ENCODE results near the gene HPCA. TPM values are rescaled to one million over a fixed set of nuclear protein-coding genes. Genes with fewer than 3 reads are reported as not detected.

HPCA gene
- total RNA-seq, 2 experiments from 2014 or later, result not detected

DNA sequence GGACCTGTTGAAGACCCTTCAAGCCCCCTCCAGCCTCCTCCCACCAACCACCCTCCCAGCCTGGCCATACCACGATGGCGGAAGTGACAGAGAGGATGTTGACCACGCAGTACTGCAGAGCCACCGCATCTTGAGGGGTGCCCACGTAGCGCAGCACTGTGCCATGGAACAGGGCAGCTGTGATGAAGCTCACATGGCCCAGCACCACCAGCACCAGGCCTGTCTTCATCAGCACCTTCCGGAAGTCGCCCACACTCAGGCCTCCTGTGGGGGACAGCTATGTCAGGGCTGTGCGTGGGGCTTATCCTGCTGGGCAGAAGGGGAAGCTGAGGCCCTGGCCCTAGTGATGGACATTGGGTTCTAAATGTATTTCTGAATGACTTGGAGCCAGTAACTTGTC is 11.8 kb downstream of the HPCA start:
- H3K4me3 Mint-ChIP-seq, result no peak overlapping the region
- no peaks in the 10 kb centered on the region for H3K36me3 Mint-ChIP-seq (ENCODE audit: low read depth)
- peaks cover 10% of the 10 kb centered on the region for H3K4me1 Mint-ChIP-seq (ENCODE audit: low read depth)
- Histone ChIP-seq H3K27ac (ENCODE audit: low read depth in 1 of 2, low read length in 2 of 2) (no peak overlapping the region), H3K27me3 (ENCODE audit: control insufficient read depth in 1 of 2, insufficient read depth in 2 of 2, low read length in 2 of 2) (peaks cover 39 to 70% of the 10 kb centered on the region in 2 experiments), H3K4me1 (ENCODE audit: insufficient read depth, low read length) (peaks cover 22% of the 10 kb centered on the region), H3K9me3 (ENCODE audit: control insufficient read depth in 1 of 2, insufficient read depth in 1 of 2, low read length in 2 of 2) (peaks cover 0 to 16% of the 10 kb centered on the region in 2 experiments), H3K4me3 (ENCODE audit: low read length) (no peak overlapping the region), H3K36me3 (ENCODE audit: insufficient read depth, low read length) (no peaks in the 10 kb centered on the region)
- no peak overlapping the region for H3K27ac Mint-ChIP-seq
- H3K27me3 Mint-ChIP-seq, result peaks cover 87% of the 10 kb centered on the region
- TF ChIP-seq, protein P1, sequence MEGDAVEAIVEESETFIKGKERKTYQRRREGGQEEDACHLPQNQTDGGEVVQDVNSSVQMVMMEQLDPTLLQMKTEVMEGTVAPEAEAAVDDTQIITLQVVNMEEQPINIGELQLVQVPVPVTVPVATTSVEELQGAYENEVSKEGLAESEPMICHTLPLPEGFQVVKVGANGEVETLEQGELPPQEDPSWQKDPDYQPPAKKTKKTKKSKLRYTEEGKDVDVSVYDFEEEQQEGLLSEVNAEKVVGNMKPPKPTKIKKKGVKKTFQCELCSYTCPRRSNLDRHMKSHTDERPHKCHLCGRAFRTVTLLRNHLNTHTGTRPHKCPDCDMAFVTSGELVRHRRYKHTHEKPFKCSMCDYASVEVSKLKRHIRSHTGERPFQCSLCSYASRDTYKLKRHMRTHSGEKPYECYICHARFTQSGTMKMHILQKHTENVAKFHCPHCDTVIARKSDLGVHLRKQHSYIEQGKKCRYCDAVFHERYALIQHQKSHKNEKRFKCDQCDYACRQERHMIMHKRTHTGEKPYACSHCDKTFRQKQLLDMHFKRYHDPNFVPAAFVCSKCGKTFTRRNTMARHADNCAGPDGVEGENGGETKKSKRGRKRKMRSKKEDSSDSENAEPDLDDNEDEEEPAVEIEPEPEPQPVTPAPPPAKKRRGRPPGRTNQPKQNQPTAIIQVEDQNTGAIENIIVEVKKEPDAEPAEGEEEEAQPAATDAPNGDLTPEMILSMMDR (IDR thresholded peaks at IDR 0.05), result no peak
- ATAC-seq (ENCODE audit: poor library complexity) (no peak), DNase-seq (no peak)
- intact Hi-C loops (cut with DNase I, micrococcal nuclease), result no loop called here
- ChIA-PET CTCF (interaction anchor here (0.6 kb wide), 1 partner anchor 371 kb away, joined by 3 read pairs; no protein-coding TSS in a partner anchor), POLR2A (no interaction called here)
- H3K9me3 Mint-ChIP-seq, result no peaks in the 10 kb centered on the region

DNA sequence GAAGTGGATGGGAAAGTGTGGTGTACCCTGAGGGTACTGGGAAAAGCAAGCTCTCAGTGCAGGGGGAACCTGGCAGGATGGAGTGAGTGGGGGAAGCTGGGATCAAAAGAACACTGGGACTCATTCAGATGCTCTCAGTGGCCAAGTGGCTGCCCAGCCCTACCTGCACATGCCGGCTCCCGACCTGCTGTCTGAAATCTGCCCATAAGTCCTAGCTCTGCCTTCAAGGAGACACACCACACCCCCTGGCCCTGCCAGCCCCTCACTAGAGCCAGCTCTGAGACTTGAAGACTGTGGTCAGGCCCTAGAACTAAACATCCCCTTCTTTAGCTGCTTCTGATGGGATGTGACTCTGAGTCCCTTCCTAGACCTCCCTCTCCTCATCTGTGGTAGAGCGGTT is 12.7 kb downstream of the HPCA start:
- H3K4me1 ChIP-seq (ENCODE audit: insufficient read depth, low read length), result peaks cover 13% of the 10 kb centered on the region
- H3K9me3 Mint-ChIP-seq, result no peaks in the 10 kb centered on the region
- H3K9me3 ChIP-seq (ENCODE audit: control insufficient read depth in 1 of 2, insufficient read depth in 1 of 2, low read length in 2 of 2), result peaks cover 0 to 14% of the 10 kb centered on the region in 2 experiments
- no peak overlapping the region for H3K27ac Mint-ChIP-seq
- no peaks in the 10 kb centered on the region for H3K36me3 ChIP-seq (ENCODE audit: insufficient read depth, low read length)
- no peak overlapping the region for H3K4me3 Mint-ChIP-seq
- no peaks in the 10 kb centered on the region for H3K36me3 Mint-ChIP-seq (ENCODE audit: low read depth)
- ChIA-PET CTCF (no interaction called here), POLR2A (no interaction called here)
- no peak overlapping the region for H3K4me3 ChIP-seq (ENCODE audit: low read length)
- intact Hi-C loops (cut with DNase I, micrococcal nuclease), result no loop called here
- DNase-seq, result no peak
- peaks cover 10% of the 10 kb centered on the region for H3K4me1 Mint-ChIP-seq (ENCODE audit: low read depth)
- no peak overlapping the region for H3K27ac ChIP-seq (ENCODE audit: low read depth in 1 of 2, low read length in 2 of 2)
- TF ChIP-seq, protein P1 (IDR thresholded peaks at IDR 0.05), result no peak
- peaks cover 83% of the 10 kb centered on the region for H3K27me3 Mint-ChIP-seq
- H3K27me3 ChIP-seq (ENCODE audit: control insufficient read depth in 1 of 2, insufficient read depth in 2 of 2, low read length in 2 of 2), result peaks cover 31 to 61% of the 10 kb centered on the region in 2 experiments
- ATAC-seq (ENCODE audit: poor library complexity), result no peak

DNA sequence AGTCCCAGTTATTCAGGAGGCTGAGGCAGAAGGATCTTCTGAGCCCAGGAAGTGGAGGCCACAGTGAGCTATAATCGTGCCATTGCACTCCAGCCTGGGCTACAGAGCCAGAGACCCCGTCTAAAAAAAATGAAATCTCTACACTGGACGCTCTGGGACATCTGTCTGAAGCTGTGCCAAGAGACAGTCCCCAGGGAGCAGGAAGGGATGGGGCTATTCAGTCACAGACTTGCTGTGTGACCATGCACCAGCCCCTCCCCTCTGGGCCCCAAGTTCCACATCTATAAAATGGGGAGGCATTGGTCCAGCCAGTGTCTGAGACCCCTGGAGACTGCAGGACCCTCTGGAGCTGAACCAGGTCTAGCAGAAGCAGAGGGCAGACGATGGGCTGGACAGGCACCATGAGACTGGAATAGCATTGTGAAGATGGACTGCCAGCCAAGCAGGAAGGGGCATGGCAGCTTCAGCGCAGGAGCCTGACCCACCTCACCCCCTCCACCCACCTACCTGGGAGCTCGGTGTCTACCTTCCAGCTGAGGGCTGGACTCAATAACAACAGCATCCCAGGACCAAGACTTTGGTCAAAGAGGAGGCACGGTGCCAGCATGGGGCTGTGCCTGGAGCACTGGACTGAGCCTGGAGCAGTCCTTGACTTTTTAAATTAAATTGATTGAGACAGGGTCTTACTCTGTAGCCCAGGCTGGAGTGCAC is 13.4 kb downstream of the HPCA start:
- ChIA-PET POLR2A (no interaction called here), CTCF (no interaction called here)
- ATAC-seq (ENCODE audit: poor library complexity) (no peak), DNase-seq (no peak)
- Mint-ChIP-seq H3K36me3 (ENCODE audit: low read depth) (no peaks in the 10 kb centered on the region), H3K4me3 (no peak overlapping the region), H3K4me1 (ENCODE audit: low read depth) (peaks cover 10% of the 10 kb centered on the region), H3K27ac (no peak overlapping the region), H3K9me3 (no peaks in the 10 kb centered on the region), H3K27me3 (peaks cover 80% of the 10 kb centered on the region)
- peaks cover 30 to 56% of the 10 kb centered on the region in 2 experiments for H3K27me3 ChIP-seq (ENCODE audit: control insufficient read depth in 1 of 2, insufficient read depth in 2 of 2, low read length in 2 of 2)
- no peaks in the 10 kb centered on the region for H3K36me3 ChIP-seq (ENCODE audit: insufficient read depth, low read length)
- no peak overlapping the region for H3K27ac ChIP-seq (ENCODE audit: low read depth in 1 of 2, low read length in 2 of 2)
- intact Hi-C loops (cut with DNase I, micrococcal nuclease), result no loop called here
- TF ChIP-seq, protein P1 (IDR thresholded peaks at IDR 0.05), result no peak
- H3K9me3 ChIP-seq (ENCODE audit: control insufficient read depth in 1 of 2, insufficient read depth in 1 of 2, low read length in 2 of 2), result peaks cover 0 to 12% of the 10 kb centered on the region in 2 experiments
- peaks cover 12% of the 10 kb centered on the region for H3K4me1 ChIP-seq (ENCODE audit: insufficient read depth, low read length)
- H3K4me3 ChIP-seq (ENCODE audit: low read length), result no peak overlapping the region
